ENCODE data around the gene UBTF. TPM values are rescaled to one million over a fixed set of nuclear protein-coding genes. Genes with fewer than 3 reads are reported as not detected.

The UBTF gene
- total and polyA plus RNA-seq, 2 of the 4 experiments (the other 2 are of a cell fraction) = 29.7 to 42.1 TPM

- Histone ChIP-seq H3K23ac (ENCODE audit: low read depth, low read length) (peak overlapping the region; percentile 85), H3K14ac (replicated peaks; ENCODE audit: low read depth, low read length) (peak overlapping the region; percentile 95), H3K27ac (ENCODE audit: insufficient read depth, low read length) (peak overlapping the region; percentile 96), H3K27me3 (ENCODE audit: control insufficient read depth, insufficient read depth, low read length) (no peaks in the 10 kb centered on the region), H4K5ac (ENCODE audit: low read depth, low read length) (peak overlapping the region; percentile 78), H2BK15ac (ENCODE audit: low read depth, low read length) (no peak overlapping the region; the same call in 2 of the 3 replicates), H4K91ac (ENCODE audit: insufficient read depth, low read depth, low read length) (peak overlapping the region; percentile 93), H3K18ac (ENCODE audit: low read depth, low read length) (peak overlapping the region; percentile 67), H2BK20ac (ENCODE audit: low read depth, low read length) (no peak overlapping the region; the same call in 1 of the 2 replicates), H2AK9ac (replicated peaks; ENCODE audit: low read depth, low read length, poor library complexity) (peak overlapping the region; percentile 100), H3K36me3 (ENCODE audit: control insufficient read depth, insufficient read depth, low read length) (peaks cover 32% of the 10 kb centered on the region), H3K79me1 (ENCODE audit: low read depth in 1 of 2, low read length in 2 of 2) (peaks cover 26 to 52% of the 10 kb centered on the region in 2 experiments; a peak in 3 of 4 replicates), H3K4me1 (ENCODE audit: control insufficient read depth, insufficient read depth, low read length) (peaks cover 16% of the 10 kb centered on the region), H3K9ac (ENCODE audit: low read depth, low read length) (peak overlapping the region; percentile 66), H2BK120ac (ENCODE audit: low read depth, low read length) (peak overlapping the region; percentile 68; the same call in 1 of the 2 replicates), H2BK5ac (ENCODE audit: low read depth, low read length, poor library complexity, severe bottlenecking) (peak overlapping the region; percentile 97), H3K9me1 (ENCODE audit: insufficient read depth, low read length) (peaks cover 12% of the 10 kb centered on the region), H3K4me3 (ENCODE audit: insufficient read depth, low read depth, low read length) (peak overlapping the region; percentile 83), H3K56ac (ENCODE audit: extremely low read depth, insufficient read depth, low read length) (peak overlapping the region; percentile 75), H2AFZ (replicated peaks; ENCODE audit: low read length, poor library complexity) (peak overlapping the region; percentile 70), H2AK5ac (ENCODE audit: low read depth, low read length) (peak overlapping the region; percentile 87), H3K9me3 (ENCODE audit: control insufficient read depth, insufficient read depth, low read length) (no peaks in the 10 kb centered on the region), H3K4me2 (ENCODE audit: low read depth, low read length) (peak overlapping the region; percentile 78), H4K8ac (ENCODE audit: low read depth in 2 of 2, low read length in 2 of 2) (peak overlapping the region; percentile 64 to 90), H3K4ac (ENCODE audit: low read depth, low read length) (peak overlapping the region; percentile 98), H4K20me1 (ENCODE audit: insufficient read depth, low read length) (peaks cover 3% of the 10 kb centered on the region; the same call in 1 of the 2 replicates)
- ATAC-seq (ENCODE audit: low read depth) = peak; percentile 54
- in situ Hi-C loops (cut with MboI; ENCODE audit: low sequenced_read_pairs) (no loop called here), dilution Hi-C loops (cut with HindIII; ENCODE audit: low sequenced_read_pairs, unreplicated experiment) (no loop called here), intact Hi-C loops (cut with micrococcal nuclease) (no loop called here)
- peak; percentile 28 for DNase-seq
- POLR2A ChIA-PET (ENCODE audit: unreplicated experiment) = interaction anchor here (0.6 to 1.1 kb wide), 3 partner anchors 11 to 343 kb away, joined by 3 to 4 read pairs (median 4); partner anchors contain the start of gene TMUB2
- BruUV-seq (replicated peaks) = no TSS peak
- CTCF ChIA-PET = interaction anchor here (1.0 to 1.3 kb wide), 2 partner anchors 23 to 146 kb away, joined by 3 read pairs; partner anchors contain the start of gene GRN
- 4% methylated on average over 4 of the region's 68 CpGs; no CpG with 5 or more reads in 1 of the 2 experiments for WGBS, 2 experiments (ENCODE audit: extremely low coverage in 2 of 2, insufficient read length in 1 of 2)
- no peak for TF ChIP-seq CTCF (conservative IDR thresholded peaks at IDR 0.05; ENCODE audit: low read depth, low read length)
- TF ChIP-seq CEBPB (IDR thresholded peaks at IDR 0.05; ENCODE audit: low read depth, low read length) = no peak
- no peak for TF ChIP-seq RFX5 (IDR thresholded peaks at IDR 0.05; ENCODE audit: low read depth, low read length)
- no peak for TF ChIP-seq ELK1 (IDR thresholded peaks at IDR 0.05; ENCODE audit: borderline replicate concordance, low read depth, low read length)
- TF ChIP-seq RCOR1 (IDR thresholded peaks at IDR 0.05; ENCODE audit: insufficient replicate concordance, low read length) = no peak
- TF ChIP-seq NFE2L2 (IDR thresholded peaks at IDR 0.05; ENCODE audit: low read depth, low read length) = no peak
- TF ChIP-seq CHD1 (IDR thresholded peaks at IDR 0.05; ENCODE audit: low read depth, low read length) = no peak
- no peak; the same call in 1 of the 2 replicates for TF ChIP-seq POLR2A (IDR thresholded peaks at IDR 0.05; ENCODE audit: low read depth, low read length)
- TF ChIP-seq RAD21 (IDR thresholded peaks at IDR 0.05; ENCODE audit: low read length) = no peak
- TF ChIP-seq FOS (IDR thresholded peaks at IDR 0.05; ENCODE audit: low read depth, low read length) = no peak
- TF ChIP-seq MAZ (IDR thresholded peaks at IDR 0.05; ENCODE audit: borderline replicate concordance, low read depth, low read length) = no peak
- no peak for TF ChIP-seq SMC3 (IDR thresholded peaks at IDR 0.05; ENCODE audit: low read depth, low read length)
- TF ChIP-seq MAFK (IDR thresholded peaks at IDR 0.05; ENCODE audit: low read depth, low read length) = no peak
- no peak for TF ChIP-seq MXI1 (IDR thresholded peaks at IDR 0.05; ENCODE audit: borderline replicate concordance, low read depth, low read length)
- no peak for TF ChIP-seq BHLHE40 (IDR thresholded peaks at IDR 0.05; ENCODE audit: low read depth, low read length)
Observed at GRCh38 chr17:44198721-44199552, 20.5 kb downstream of the UBTF start.

All from IMR-90 (cell line).